ENCODE results near the gene FRAT1.
A peak's percentile ranks its signal among the peaks of the same experiment; 100 is the strongest.

The FRAT1 gene

GRCh38 chr10:97311111-97311626 is 7.9 kb upstream of the FRAT1 start:
- no peak for TF ChIP-seq CTCF (IDR thresholded peaks at IDR 0.05; ENCODE audit: insufficient read depth, low read depth, low read length, missing control alignments)

GRCh38 chr10:97312897-97313296 is 6.2 kb upstream of the FRAT1 start:
- H3K4me3 ChIP-seq (ENCODE audit: low read depth, low read length), result no peak overlapping the region
- TF ChIP-seq CTCF (IDR thresholded peaks at IDR 0.05; ENCODE audit: insufficient read depth, low read depth, low read length, missing control alignments), result no peak
- DNase-seq (ENCODE audit: low read depth), result no peak

More at GRCh38 chr10:97311111-97311626, 7.9 kb upstream of the FRAT1 start:
- no peak for DNase-seq (ENCODE audit: low read depth)
- no peak overlapping the region for H3K4me3 ChIP-seq (ENCODE audit: low read depth, low read length)

DNA sequence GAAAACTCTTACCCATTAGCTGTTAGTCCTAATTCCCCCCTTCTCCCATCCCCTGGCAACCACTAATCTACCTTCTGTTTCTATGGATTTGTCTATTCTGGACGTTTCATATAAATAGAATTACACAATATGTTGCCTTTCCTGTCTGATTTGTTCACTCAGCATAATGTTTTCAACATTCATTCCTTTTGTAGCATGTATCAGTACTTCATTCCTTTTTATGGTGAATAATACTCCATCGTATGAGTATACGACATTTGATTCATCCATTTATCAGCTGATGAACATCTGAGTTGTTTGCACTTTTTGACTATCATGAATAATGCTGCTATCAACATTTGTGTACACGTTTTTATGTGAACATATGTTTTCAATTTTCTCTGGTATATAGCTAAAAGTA is 4.4 kb upstream of the FRAT1 start:
- H3K4me3 ChIP-seq (ENCODE audit: low read depth, low read length), result no peak overlapping the region
- DNase-seq (ENCODE audit: low read depth), result no peak
- no peak for TF ChIP-seq CTCF (IDR thresholded peaks at IDR 0.05; ENCODE audit: insufficient read depth, low read depth, low read length, missing control alignments)

DNA sequence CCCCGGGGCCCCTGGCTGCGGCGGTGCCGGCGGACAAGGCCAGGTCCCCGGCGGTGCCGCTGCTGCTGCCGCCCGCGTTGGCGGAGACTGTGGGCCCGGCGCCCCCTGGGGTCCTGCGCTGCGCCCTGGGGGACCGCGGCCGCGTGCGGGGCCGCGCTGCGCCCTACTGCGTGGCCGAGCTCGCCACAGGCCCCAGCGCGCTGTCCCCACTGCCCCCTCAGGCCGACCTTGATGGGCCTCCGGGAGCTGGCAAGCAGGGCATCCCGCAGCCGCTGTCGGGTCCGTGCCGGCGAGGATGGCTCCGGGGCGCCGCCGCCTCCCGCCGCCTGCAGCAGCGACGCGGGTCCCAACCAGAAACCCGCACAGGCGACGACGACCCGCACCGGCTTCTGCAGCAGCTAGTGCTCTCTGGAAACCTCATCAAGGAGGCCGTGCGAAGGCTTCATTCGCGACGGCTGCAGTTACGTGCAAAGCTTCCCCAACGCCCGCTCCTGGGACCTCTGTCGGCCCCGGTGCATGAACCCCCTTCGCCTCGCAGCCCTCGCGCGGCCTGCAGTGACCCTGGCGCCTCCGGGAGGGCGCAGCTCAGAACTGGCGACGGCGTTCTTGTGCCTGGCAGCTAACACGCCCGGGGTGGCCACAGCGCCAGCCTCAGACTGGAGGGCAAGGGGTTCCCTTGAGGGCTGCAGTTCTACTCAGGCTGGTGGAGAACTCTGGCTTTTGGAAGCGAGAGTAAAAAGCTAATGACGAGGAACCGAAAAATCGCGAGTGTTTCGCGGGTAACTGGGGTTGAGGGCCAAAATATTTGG is 804 bp downstream of the FRAT1 start:
- DNase-seq (ENCODE audit: low read depth), result peak; percentile 59
- peak; percentile 7 for TF ChIP-seq CTCF (IDR thresholded peaks at IDR 0.05; ENCODE audit: insufficient read depth, low read depth, low read length, missing control alignments)
- H3K4me3 ChIP-seq (ENCODE audit: low read depth, low read length), result peak overlapping the region; percentile 61

- H3K4me3 ChIP-seq (ENCODE audit: low read depth, low read length), result peak overlapping the region; percentile 23
- no peak for TF ChIP-seq CTCF (IDR thresholded peaks at IDR 0.05; ENCODE audit: insufficient read depth, low read depth, low read length, missing control alignments)
- no peak for DNase-seq (ENCODE audit: low read depth)
Observed at GRCh38 chr10:97320480-97321031, 1.5 kb downstream of the FRAT1 start.

GRCh38 chr10:97321032-97321803 is 2.1 kb downstream of the FRAT1 start:
- H3K4me3 ChIP-seq (ENCODE audit: low read depth, low read length), result no peak overlapping the region; the same call in 1 of the 2 replicates
- TF ChIP-seq CTCF (IDR thresholded peaks at IDR 0.05; ENCODE audit: insufficient read depth, low read depth, low read length, missing control alignments), result no peak
- DNase-seq (ENCODE audit: low read depth), result no peak

Measured in GM12865 (cell line).